Umbilical cord (tissue), 2 donors: Measurements from ENCODE around the gene CCDC170. TPM values are rescaled to one million over a fixed set of nuclear protein-coding genes. Genes with fewer than 3 reads are reported as not detected.
"Not testable (repeated sequence)": the region's sequence is repeated elsewhere in the genome, so short reads cannot be mapped to it uniquely, and the experiment has no call there.

ENCODE experiments used
- DNase-seq: peaks from one replicate; pipeline ENCODE4 v3.0.0-alpha.2; 2015; ENCODE audit warnings: low spot score
- total RNA-seq: library from RNA; depleted of rRNA; stranded (reverse); fragments of >200 nt; gene quantifications from one replicate; pipeline ENCODE4 v1.2.3, GENCODE V29; 2014; ENCODE audit warnings: low replicate concordance; ENCODE audit not compliant: insufficient read depth

The CCDC170 gene
- total RNA-seq: 1.4 TPM

GRCh38 chr6:151493804-151494234 lies at the start of gene CCDC170:
Gene CCDC170 (plus strand): TSS chr6:151494017. CDS start chr6:151494129, 112 bp downstream.
- peak; percentile 34 for DNase-seq

GRCh38 chr6:151445482-151445881 lies 48.3 kb upstream of the CCDC170 start:
- peak; percentile 67 for DNase-seq

GRCh38 chr6:151447237-151447636 lies 46.6 kb upstream of the CCDC170 start:
- DNase-seq: no peak

GRCh38 chr6:151448623-151449022 lies 45.2 kb upstream of the CCDC170 start:
- DNase-seq: no peak

- DNase-seq: not testable (repeated sequence)
Observed at GRCh38 chr6:151450928-151451327, 42.9 kb upstream of the CCDC170 start.

- DNase-seq: no peak
Observed at GRCh38 chr6:151451417-151451949, 42.3 kb upstream of the CCDC170 start.

- DNase-seq: peak; percentile 100
Observed at GRCh38 chr6:151451950-151452749, 41.7 kb upstream of the CCDC170 start, which contains the start of gene RMND1. Gene RMND1 (minus strand): TSS chr6:151452126. CDS start chr6:151445811, 6,315 bp downstream.

GRCh38 chr6:151452750-151453427 lies 40.9 kb upstream of the CCDC170 start:
- peak; percentile 25 for DNase-seq

GRCh38 chr6:151455751-151456398 lies 37.9 kb upstream of the CCDC170 start:
- not testable (repeated sequence) for DNase-seq

- DNase-seq: no peak
Observed at GRCh38 chr6:151461673-151462072, 32.1 kb upstream of the CCDC170 start.

GRCh38 chr6:151464702-151465101 lies 29.1 kb upstream of the CCDC170 start:
- DNase-seq: no peak

GRCh38 chr6:151475653-151476523 lies 17.9 kb upstream of the CCDC170 start:
- DNase-seq: peak; percentile 39

- no peak for DNase-seq
Observed at GRCh38 chr6:151477726-151478125, 16.1 kb upstream of the CCDC170 start.

- no peak for DNase-seq
Observed at GRCh38 chr6:151478670-151479069, 15.1 kb upstream of the CCDC170 start.

- no peak for DNase-seq
Observed at GRCh38 chr6:151481786-151482185, 12.0 kb upstream of the CCDC170 start.

GRCh38 chr6:151482290-151482689 lies 11.5 kb upstream of the CCDC170 start:
- DNase-seq: peak; percentile 55

- DNase-seq: peak; percentile 53
Observed at GRCh38 chr6:151483994-151484393, 9.8 kb upstream of the CCDC170 start.

- no peak for DNase-seq
Observed at GRCh38 chr6:151488226-151488625, 5.6 kb upstream of the CCDC170 start.

GRCh38 chr6:151490996-151491395 lies 2.8 kb upstream of the CCDC170 start:
- no peak for DNase-seq

- no peak for DNase-seq
Observed at GRCh38 chr6:151493161-151493803, 535 bp upstream of the CCDC170 start.
